Progenitor cell of endocrine pancreas (in vitro differentiated cells): ENCODE results near the gene FN3KRP. TPM values are rescaled to one million over a fixed set of nuclear protein-coding genes. Genes with fewer than 3 reads are reported as not detected.

Source experiments
- DNase-seq: peaks from one replicate; pipeline ENCODE4 v3.0.0; 2021; ENCODE audit warnings: low spot score; ENCODE audit not compliant: unreplicated experiment
- H3K27ac Mint-ChIP-seq: 2 replicates; pipeline ENCODE4 v1.8.0; 2021; ENCODE audit warnings: mild to moderate bottlenecking, moderate library complexity, mixed read lengths
- H3K27me3 Mint-ChIP-seq: 2 replicates; pipeline ENCODE4 v1.8.0; 2021; ENCODE audit warnings: mixed read lengths
- H3K36me3 Mint-ChIP-seq: 2 replicates; pipeline ENCODE4 v1.8.0; 2022; ENCODE audit warnings: mixed read lengths; ENCODE audit not compliant: insufficient read depth
- H3K4me1 Mint-ChIP-seq: 2 replicates; pipeline ENCODE4 v1.8.0; 2021; ENCODE audit warnings: low read depth, mixed read lengths
- H3K4me3 Mint-ChIP-seq: 2 replicates; pipeline ENCODE4 v1.8.0; 2021; ENCODE audit warnings: low read depth, mild to moderate bottlenecking, moderate library complexity, mixed read lengths
- H3K9me3 Mint-ChIP-seq: 2 replicates; pipeline ENCODE4 v1.8.0; 2021; ENCODE audit warnings: low read depth, mixed read lengths
- total RNA-seq: library from RNA; stranded (reverse); gene quantifications from 2 replicates; pipeline ENCODE4 v1.2.1, GENCODE V29; 2021
- TF ChIP-seq, protein P1 (sequence below): fragments of 200-600 bp; sonication (generic); IDR thresholded peaks from one replicate; pipeline ENCODE4 v1.5.0; 2021; ENCODE audit warnings: antibody characterized with exemption, mild to moderate bottlenecking; ENCODE audit not compliant: unreplicated experiment

The FN3KRP gene
- total RNA-seq, 1 donor from 2014 or later = 34.2 TPM

DNA sequence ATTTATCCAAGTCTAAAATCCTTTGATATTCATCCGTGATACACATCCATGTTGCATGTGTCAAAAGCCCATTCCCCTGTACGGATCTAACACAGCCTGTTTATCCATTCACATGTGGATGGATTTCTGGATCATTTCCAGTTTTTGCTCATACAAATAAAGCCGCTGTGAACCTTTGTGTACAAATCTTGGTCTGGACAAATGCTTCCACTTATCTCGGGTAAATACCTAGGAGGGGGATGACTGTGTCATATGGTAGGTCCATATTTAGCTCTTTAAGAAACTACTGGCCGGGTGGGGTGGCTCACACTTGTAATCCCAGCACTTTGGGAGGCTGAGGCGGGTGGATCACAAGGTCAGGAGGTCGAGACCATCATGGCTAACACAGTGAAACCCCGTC, 29.0 kb downstream of the FN3KRP start:
- H3K36me3 Mint-ChIP-seq = peaks cover 54% of the 10 kb centered on the region
- H3K4me3 Mint-ChIP-seq = no peak overlapping the region
- TF ChIP-seq, protein P1, sequence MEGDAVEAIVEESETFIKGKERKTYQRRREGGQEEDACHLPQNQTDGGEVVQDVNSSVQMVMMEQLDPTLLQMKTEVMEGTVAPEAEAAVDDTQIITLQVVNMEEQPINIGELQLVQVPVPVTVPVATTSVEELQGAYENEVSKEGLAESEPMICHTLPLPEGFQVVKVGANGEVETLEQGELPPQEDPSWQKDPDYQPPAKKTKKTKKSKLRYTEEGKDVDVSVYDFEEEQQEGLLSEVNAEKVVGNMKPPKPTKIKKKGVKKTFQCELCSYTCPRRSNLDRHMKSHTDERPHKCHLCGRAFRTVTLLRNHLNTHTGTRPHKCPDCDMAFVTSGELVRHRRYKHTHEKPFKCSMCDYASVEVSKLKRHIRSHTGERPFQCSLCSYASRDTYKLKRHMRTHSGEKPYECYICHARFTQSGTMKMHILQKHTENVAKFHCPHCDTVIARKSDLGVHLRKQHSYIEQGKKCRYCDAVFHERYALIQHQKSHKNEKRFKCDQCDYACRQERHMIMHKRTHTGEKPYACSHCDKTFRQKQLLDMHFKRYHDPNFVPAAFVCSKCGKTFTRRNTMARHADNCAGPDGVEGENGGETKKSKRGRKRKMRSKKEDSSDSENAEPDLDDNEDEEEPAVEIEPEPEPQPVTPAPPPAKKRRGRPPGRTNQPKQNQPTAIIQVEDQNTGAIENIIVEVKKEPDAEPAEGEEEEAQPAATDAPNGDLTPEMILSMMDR = no peak
- H3K27me3 Mint-ChIP-seq = peaks cover 10% of the 10 kb centered on the region
- H3K27ac Mint-ChIP-seq = no peak overlapping the region
- peaks cover 23% of the 10 kb centered on the region for H3K9me3 Mint-ChIP-seq
- DNase-seq = no peak
- no peaks in the 10 kb centered on the region for H3K4me1 Mint-ChIP-seq

DNA sequence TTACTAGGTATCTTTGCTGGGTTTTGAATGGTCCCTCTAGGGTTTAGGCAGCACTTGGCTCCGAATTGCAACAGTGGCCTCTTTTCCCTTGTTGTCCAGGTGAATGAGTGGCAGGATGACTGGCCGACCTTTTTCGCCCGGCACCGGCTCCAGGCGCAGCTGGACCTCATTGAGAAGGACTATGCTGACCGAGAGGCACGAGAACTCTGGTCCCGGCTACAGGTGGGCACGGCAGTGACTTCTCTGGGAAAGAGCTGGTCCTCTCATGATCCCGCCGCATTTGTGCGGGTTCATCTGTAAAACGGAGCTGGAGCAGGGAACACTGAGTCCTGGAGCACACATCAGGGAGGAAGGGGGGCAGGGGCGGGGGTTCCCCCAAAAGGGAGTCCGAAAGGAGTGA, 32.2 kb downstream of the FN3KRP start:
- Mint-ChIP-seq H3K4me1 (peaks cover 6% of the 10 kb centered on the region), H3K4me3 (no peak overlapping the region), H3K36me3 (peaks cover 30% of the 10 kb centered on the region), H3K27ac (no peak overlapping the region), H3K27me3 (peaks cover 10% of the 10 kb centered on the region), H3K9me3 (peaks cover 14% of the 10 kb centered on the region)
- TF ChIP-seq, protein P1 = no peak
- DNase-seq = no peak

DNA sequence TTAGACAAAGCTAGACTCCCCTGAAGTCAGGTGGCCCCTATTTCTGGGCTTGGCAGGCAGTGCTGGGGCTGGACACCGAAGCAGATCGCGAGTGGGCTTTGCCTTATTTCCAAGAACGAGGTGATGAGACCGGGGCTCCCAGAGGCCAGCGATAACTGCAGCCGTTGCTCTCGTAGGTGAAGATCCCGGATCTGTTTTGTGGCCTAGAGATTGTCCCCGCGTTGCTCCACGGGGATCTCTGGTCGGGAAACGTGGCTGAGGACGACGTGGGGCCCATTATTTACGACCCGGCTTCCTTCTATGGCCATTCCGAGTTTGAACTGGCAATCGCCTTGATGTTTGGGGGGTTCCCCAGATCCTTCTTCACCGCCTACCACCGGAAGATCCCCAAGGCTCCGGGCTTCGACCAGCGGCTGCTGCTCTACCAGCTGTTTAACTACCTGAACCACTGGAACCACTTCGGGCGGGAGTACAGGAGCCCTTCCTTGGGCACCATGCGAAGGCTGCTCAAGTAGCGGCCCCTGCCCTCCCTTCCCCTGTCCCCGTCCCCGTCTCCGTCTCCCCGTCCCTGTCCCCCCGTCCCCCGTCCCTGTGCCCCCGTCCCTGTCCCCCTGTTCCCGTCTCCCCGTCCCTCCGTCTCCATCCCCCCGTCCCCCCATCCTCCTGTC, 33.9 kb downstream of the FN3KRP start:
- no peak overlapping the region for H3K27ac Mint-ChIP-seq
- no peak for DNase-seq
- peak overlapping the region; percentile 52 for H3K4me3 Mint-ChIP-seq
- H3K9me3 Mint-ChIP-seq = peaks cover 6% of the 10 kb centered on the region
- peaks cover 18% of the 10 kb centered on the region for H3K36me3 Mint-ChIP-seq
- TF ChIP-seq, protein P1 = no peak
- H3K27me3 Mint-ChIP-seq = peaks cover 10% of the 10 kb centered on the region
- peaks cover 14% of the 10 kb centered on the region for H3K4me1 Mint-ChIP-seq

DNA sequence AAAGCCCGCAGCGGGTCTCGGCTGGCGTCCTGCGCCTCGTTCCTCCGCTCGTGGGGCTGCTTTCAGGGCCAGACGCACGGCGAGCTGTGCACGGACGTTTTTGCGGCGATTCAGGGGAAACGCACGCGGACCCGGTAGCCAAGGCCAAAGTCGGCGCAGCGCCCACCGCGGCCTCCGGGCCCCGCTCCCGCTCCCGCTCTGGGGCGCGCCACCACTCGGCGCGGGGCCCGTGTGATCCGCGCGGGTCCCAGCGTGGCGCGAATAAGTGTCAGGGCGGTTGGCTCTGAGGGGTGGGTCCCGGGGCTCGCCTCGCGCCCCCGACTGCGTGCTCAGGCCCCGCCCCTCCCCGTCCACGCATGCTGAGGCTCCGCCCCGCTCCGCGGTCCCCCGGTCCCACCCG, 34.7 kb downstream of the FN3KRP start:
- Mint-ChIP-seq H3K36me3 (peaks cover 12% of the 10 kb centered on the region), H3K9me3 (peaks cover 3% of the 10 kb centered on the region), H3K27ac (no peak overlapping the region), H3K27me3 (peaks cover 10% of the 10 kb centered on the region), H3K4me1 (peaks cover 14% of the 10 kb centered on the region), H3K4me3 (peak overlapping the region; percentile 38)
- no peak for DNase-seq
- TF ChIP-seq, protein P1 = no peak

DNA sequence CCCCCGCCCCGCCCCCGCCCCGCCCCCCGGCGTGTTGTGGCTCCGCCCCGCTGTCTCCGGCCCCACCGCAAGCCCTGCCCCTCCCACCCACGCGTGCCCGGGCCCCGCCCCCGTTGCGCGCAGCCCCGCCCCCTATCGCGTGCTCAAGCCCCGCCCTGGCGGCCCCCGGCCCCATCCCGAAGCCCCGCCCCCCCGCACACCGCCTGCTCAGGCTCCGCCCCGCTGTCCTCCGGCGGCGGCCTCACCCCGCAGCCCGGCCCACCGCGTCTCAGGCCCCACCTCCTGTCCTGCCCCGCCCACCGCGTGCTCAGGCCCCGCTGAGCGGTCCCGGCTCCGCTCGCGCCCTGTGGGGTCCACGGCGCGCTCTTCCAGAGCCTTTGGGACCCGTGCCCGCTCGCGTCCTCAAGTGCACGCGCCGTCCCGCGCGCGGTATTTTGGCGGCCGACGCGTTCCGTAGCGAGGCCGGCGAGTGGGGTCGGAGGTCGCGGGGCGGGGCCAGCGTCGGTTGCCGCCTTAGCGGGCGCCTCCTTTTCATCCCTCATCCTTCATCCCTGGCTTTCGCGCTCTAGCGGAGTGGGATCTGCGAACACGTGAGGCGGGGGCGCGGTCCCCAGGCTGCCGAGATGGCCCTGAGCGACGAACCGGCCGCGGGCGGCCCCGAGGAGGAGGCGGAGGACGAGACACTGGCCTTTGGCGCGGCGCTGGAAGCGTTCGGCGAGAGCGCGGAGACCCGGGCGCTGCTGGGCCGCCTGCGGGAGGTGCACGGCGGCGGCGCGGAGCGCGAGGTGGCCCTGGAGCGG, 35.3 kb downstream of the FN3KRP start, which contains the start of gene TBCD:
TBCD (plus strand) TSS at position 495 of the 800 bp plus-strand sequence; CDS start at position 624, 129 bp downstream.
- Mint-ChIP-seq H3K27me3 (peaks cover 10% of the 10 kb centered on the region), H3K36me3 (peaks cover 10% of the 10 kb centered on the region), H3K4me1 (peaks cover 14% of the 10 kb centered on the region), H3K4me3 (peak within 1 kb of the TSS; percentile 83), H3K9me3 (no peaks in the 10 kb centered on the region), H3K27ac (peak within 1 kb of the TSS; percentile 92)
- peak; percentile 78 for DNase-seq
- TF ChIP-seq, protein P1 = no peak
